BLaER1 treated with 17β-estradiol and CSF1 and Interleukin-3, amounts not matched to agents 10 nM and 100 nM (cell line): Measurements from ENCODE around the gene DCLRE1B.

ENCODE experiments used
- H3K27ac ChIP-seq, 11 experiments: shearing (Covaris generic); formaldehyde crosslinking; 2 replicates each; pipeline ENCODE4 v1.8.1; 2022
- H3K27me3 ChIP-seq, 11 experiments: shearing (Covaris generic); formaldehyde crosslinking; 2 replicates each; pipeline ENCODE4 v1.8.1; 2022
- H3K36me3 ChIP-seq, 11 experiments: shearing (Covaris generic); formaldehyde crosslinking; 2 replicates each; pipeline ENCODE4 v1.8.1; 2022
- H3K4me1 ChIP-seq, 10 experiments: shearing (Covaris generic); formaldehyde crosslinking; 2 replicates each; pipeline ENCODE4 v1.8.1; 2022
- H3K4me2 ChIP-seq, 11 experiments: shearing (Covaris generic); formaldehyde crosslinking; 2 replicates each; pipeline ENCODE4 v1.8.1; 2022
- H3K4me3 ChIP-seq, 10 experiments: shearing (Covaris generic); formaldehyde crosslinking; 2 replicates each; pipeline ENCODE4 v1.8.1; 2022
- H3K9ac ChIP-seq, 11 experiments: shearing (Covaris generic); formaldehyde crosslinking; 2 replicates each; pipeline ENCODE4 v1.8.1; 2022
- H3K9me3 ChIP-seq, 11 experiments: shearing (Covaris generic); formaldehyde crosslinking; replicated peaks in 1 of 11; 2 replicates each; pipeline ENCODE4 v1.8.1; 2022
- H4K20me1 ChIP-seq, 11 experiments: shearing (Covaris generic); formaldehyde crosslinking; 2 replicates each; pipeline ENCODE4 v1.8.1; 2022
- Cebpa-rat ChIP-seq, 11 experiments: shearing (Covaris generic); IDR thresholded peaks; 2 replicates each; pipeline ENCODE4 v1.8.1; 2022

Gene DCLRE1B

DNA sequence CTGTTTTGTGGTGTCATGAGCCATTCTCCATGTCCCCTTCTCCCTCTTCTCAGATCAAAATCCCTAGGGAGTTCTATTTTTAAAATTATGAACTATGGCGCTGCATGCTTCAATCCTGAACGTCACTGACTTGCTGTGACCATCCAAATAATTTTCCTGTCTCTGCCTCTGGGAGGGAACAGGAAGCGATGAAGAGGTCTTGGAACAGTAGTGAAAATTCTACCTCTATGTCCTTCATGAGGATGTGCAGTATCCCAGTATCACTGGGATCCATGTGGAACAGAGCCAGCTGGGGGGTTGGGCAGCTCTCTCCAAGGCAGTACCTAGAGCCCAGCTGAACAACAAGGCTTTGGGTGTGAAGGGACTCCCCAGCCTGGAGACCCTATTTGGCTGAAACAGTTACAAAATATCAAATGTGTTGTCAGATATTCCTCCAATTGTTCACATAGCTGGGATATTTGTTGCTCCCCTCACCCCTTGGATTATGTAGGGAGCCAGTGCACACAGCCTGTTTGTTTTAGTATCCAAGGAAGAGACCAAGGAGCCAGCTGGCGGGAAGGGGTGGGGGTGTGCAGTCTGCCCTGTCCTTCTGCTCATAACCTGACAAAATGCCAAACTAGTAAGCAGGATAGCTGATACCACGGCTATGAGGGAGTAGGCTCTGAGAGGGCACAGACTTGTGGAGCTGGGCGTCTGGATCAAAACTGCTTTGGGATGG, 7.6 kb downstream of the DCLRE1B start:
- Histone ChIP-seq H3K9me3 (no peaks in the 10 kb centered on the region), H3K36me3 (peaks cover 53 to 84% (median 64%) of the 10 kb centered on the region in 11 experiments), H3K4me3 (no peak overlapping the region), H3K27ac (no peak overlapping the region), H3K4me2 (no peak overlapping the region), H4K20me1 (peaks cover 0 to 5% (median 0%) of the 10 kb centered on the region in 11 experiments; a peak in 4 of 22 replicates), H3K4me1 (peaks cover 0 to 11% (median 5%) of the 10 kb centered on the region in 10 experiments; a peak in 7 of 20 replicates), H3K9ac (no peak overlapping the region), H3K27me3 (no peaks in the 10 kb centered on the region)
- no peak for TF ChIP-seq Cebpa-rat (IDR thresholded peaks at IDR 0.05)

- Histone ChIP-seq H3K4me2 (no peak overlapping the region), H3K27ac (no peak overlapping the region), H3K4me1 (peaks cover 0 to 7% (median 5%) of the 10 kb centered on the region in 10 experiments; a peak in 5 of 20 replicates), H3K9me3 (no peaks in the 10 kb centered on the region), H3K4me3 (no peak overlapping the region), H3K36me3 (peaks cover 47 to 79% (median 59%) of the 10 kb centered on the region in 11 experiments), H4K20me1 (peaks cover 0 to 5% (median 0%) of the 10 kb centered on the region in 11 experiments; a peak in 4 of 22 replicates), H3K27me3 (no peaks in the 10 kb centered on the region), H3K9ac (no peak overlapping the region)
- TF ChIP-seq Cebpa-rat (IDR thresholded peaks at IDR 0.05), result no peak
Measured at GRCh38 chr1:113913312-113913668, 8.2 kb downstream of the DCLRE1B start.

- no peak for TF ChIP-seq Cebpa-rat (IDR thresholded peaks at IDR 0.05)
- peaks cover 0 to 5% (median 0%) of the 10 kb centered on the region in 11 experiments; a peak in 4 of 22 replicates for H4K20me1 ChIP-seq
- no peak overlapping the region for H3K4me2 ChIP-seq
- no peak overlapping the region for H3K27ac ChIP-seq
- H3K36me3 ChIP-seq, result peaks cover 39 to 71% (median 51%) of the 10 kb centered on the region in 11 experiments
- peaks cover 0 to 6% (median under 1%) of the 10 kb centered on the region in 10 experiments; a peak in 3 of 20 replicates for H3K4me1 ChIP-seq
- no peak overlapping the region for H3K9ac ChIP-seq
- H3K4me3 ChIP-seq, result no peak overlapping the region
- no peaks in the 10 kb centered on the region for H3K9me3 ChIP-seq
- H3K27me3 ChIP-seq, result no peaks in the 10 kb centered on the region
Measured at GRCh38 chr1:113913887-113914664, 8.9 kb downstream of the DCLRE1B start.

GRCh38 chr1:113916974-113917373, 11.8 kb downstream of the DCLRE1B start:
- H3K9me3 ChIP-seq, result no peaks in the 10 kb centered on the region
- H3K4me3 ChIP-seq, result no peak overlapping the region
- H3K27me3 ChIP-seq, result no peaks in the 10 kb centered on the region
- peaks cover 10 to 42% (median 22%) of the 10 kb centered on the region in 11 experiments for H3K36me3 ChIP-seq
- no peak overlapping the region for H3K4me2 ChIP-seq
- H4K20me1 ChIP-seq, result peaks cover 0 to 5% (median 0%) of the 10 kb centered on the region in 11 experiments; a peak in 2 of 22 replicates
- H3K4me1 ChIP-seq, result peaks cover 0 to 6% (median 0%) of the 10 kb centered on the region in 10 experiments; a peak in 3 of 20 replicates
- no peak overlapping the region for H3K27ac ChIP-seq
- no peak for TF ChIP-seq Cebpa-rat (IDR thresholded peaks at IDR 0.05)
- no peak overlapping the region for H3K9ac ChIP-seq

- Histone ChIP-seq H3K4me2 (no peak overlapping the region), H3K9ac (no peak overlapping the region), H3K4me3 (no peak overlapping the region), H3K27ac (no peak overlapping the region), H4K20me1 (peaks cover 0 to 5% (median 0%) of the 10 kb centered on the region in 11 experiments; a peak in 2 of 22 replicates), H3K9me3 (no peaks in the 10 kb centered on the region), H3K4me1 (peaks cover 0 to 3% (median 0%) of the 10 kb centered on the region in 10 experiments; a peak in 3 of 20 replicates), H3K27me3 (no peaks in the 10 kb centered on the region), H3K36me3 (peaks cover 5 to 36% (median 17%) of the 10 kb centered on the region in 11 experiments)
- TF ChIP-seq Cebpa-rat (IDR thresholded peaks at IDR 0.05), result no peak
Measured at GRCh38 chr1:113917400-113918082, 12.4 kb downstream of the DCLRE1B start.

DNA sequence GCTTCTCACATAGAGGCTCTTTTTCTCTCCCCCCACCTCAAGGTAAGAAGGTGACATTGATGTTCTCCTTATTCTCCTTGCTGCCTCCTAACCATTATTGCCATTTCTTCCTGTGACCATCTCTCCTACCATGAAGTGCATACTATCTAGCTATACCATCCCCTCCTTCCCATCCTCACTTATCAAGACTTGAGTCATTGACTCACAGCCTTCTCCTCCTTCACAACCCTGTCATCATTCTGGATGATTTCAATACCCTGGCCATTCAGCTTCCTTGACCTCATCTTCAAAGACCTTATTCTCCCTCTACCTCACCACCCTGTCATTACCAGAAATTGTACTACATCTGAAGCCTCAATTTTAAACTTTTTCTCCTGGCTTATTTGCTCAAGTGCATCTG, 13.1 kb downstream of the DCLRE1B start:
- H3K9ac ChIP-seq, result no peak overlapping the region
- no peaks in the 10 kb centered on the region for H3K27me3 ChIP-seq
- TF ChIP-seq Cebpa-rat (IDR thresholded peaks at IDR 0.05), result no peak
- H3K4me2 ChIP-seq, result no peak overlapping the region
- peaks cover 0 to 5% (median 0%) of the 10 kb centered on the region in 11 experiments; a peak in 2 of 22 replicates for H4K20me1 ChIP-seq
- no peaks in the 10 kb centered on the region for H3K9me3 ChIP-seq
- H3K4me3 ChIP-seq, result no peak overlapping the region
- no peak overlapping the region for H3K27ac ChIP-seq
- H3K36me3 ChIP-seq, result peaks cover 0 to 29% (median 10%) of the 10 kb centered on the region in 11 experiments; a peak in 12 of 22 replicates
- peaks cover 0 to 7% (median 0%) of the 10 kb centered on the region in 10 experiments; a peak in 6 of 20 replicates for H3K4me1 ChIP-seq

DNA sequence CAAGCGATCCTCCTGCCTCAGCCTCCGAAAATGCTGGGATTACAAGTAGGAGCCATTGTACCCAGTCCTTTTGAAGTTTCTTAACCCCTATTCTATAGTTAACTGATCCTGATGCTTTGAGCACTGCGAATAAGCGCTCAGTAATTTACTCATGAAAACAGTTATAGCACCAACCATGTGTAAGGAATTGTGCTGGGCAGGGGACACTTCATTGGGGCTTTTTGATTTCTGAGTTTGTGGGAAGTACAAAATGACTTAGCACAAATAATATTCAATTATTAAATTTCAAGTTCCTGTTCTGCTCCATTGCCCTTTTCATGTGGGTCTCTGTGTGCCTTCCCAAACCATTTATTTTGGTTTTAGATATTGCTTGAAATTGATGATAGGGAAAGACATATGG, 17.8 kb downstream of the DCLRE1B start:
- H3K27ac ChIP-seq, result no peak overlapping the region; a peak in 1 of 22 replicates
- no peaks in the 10 kb centered on the region for H4K20me1 ChIP-seq
- no peak for TF ChIP-seq Cebpa-rat (IDR thresholded peaks at IDR 0.05)
- no peak overlapping the region for H3K4me3 ChIP-seq
- H3K27me3 ChIP-seq, result no peaks in the 10 kb centered on the region
- no peaks in the 10 kb centered on the region for H3K36me3 ChIP-seq
- H3K4me2 ChIP-seq, result peak overlapping the region in 3 of 11 experiments; percentile 7 to 57 (median 15); a peak in 3 of 22 replicates
- no peaks in the 10 kb centered on the region for H3K9me3 ChIP-seq
- peaks cover 7 to 30% (median 9%) of the 10 kb centered on the region in 10 experiments for H3K4me1 ChIP-seq
- no peak overlapping the region for H3K9ac ChIP-seq

- no peak for TF ChIP-seq Cebpa-rat (IDR thresholded peaks at IDR 0.05)
- no peak overlapping the region for H3K9ac ChIP-seq
- no peaks in the 10 kb centered on the region for H3K27me3 ChIP-seq
- H3K27ac ChIP-seq, result no peak overlapping the region
- H3K4me1 ChIP-seq, result peaks cover 13 to 31% (median 18%) of the 10 kb centered on the region in 10 experiments
- no peaks in the 10 kb centered on the region for H3K9me3 ChIP-seq
- no peaks in the 10 kb centered on the region for H4K20me1 ChIP-seq
- H3K4me3 ChIP-seq, result no peak overlapping the region
- H3K36me3 ChIP-seq, result no peaks in the 10 kb centered on the region
- H3K4me2 ChIP-seq, result 0 out of 22 replicates have a peak overlapping the region, but pooled peaks of 1 of the 11 experiments have one; percentile 57
Measured at GRCh38 chr1:113924473-113924872, 19.3 kb downstream of the DCLRE1B start.
